ENCODE data around the gene CP. TPM values are rescaled to one million over a fixed set of nuclear protein-coding genes. Genes with fewer than 3 reads are reported as not detected.

Gene CP
- total and polyA plus RNA-seq, 9 of the 15 experiments (the other 6 are each of a cell fraction or from before 2014, with no cell fraction given) = 0.30 to 0.75 TPM; not detected in 7

GRCh38 chr3:149195221-149195620 lies 26.4 kb downstream of the CP start (continued):
- TF ChIP-seq NFATC3 (IDR thresholded peaks at IDR 0.05) = no peak
- TF ChIP-seq GATAD2A (IDR thresholded peaks at IDR 0.05) = no peak
- no peak for TF ChIP-seq GABPB2 (CRISPR knock-in tag; conservative IDR thresholded peaks at IDR 0.05)
- TF ChIP-seq CHD1 (IDR thresholded peaks at IDR 0.05; ENCODE audit: low read length) = no peak

- no peaks in the 10 kb centered on the region for H3K36me3 ChIP-seq (ENCODE audit: control insufficient read depth, insufficient read depth, low read length)
- no peaks in the 10 kb centered on the region for H3K9me1 ChIP-seq (ENCODE audit: control insufficient read depth, insufficient read depth, low read length)
- H2AFZ ChIP-seq (ENCODE audit: low read depth, low read length) = no peak overlapping the region
- no TSS peak for BruUV-seq (replicated peaks)
- H3K27me3 ChIP-seq (ENCODE audit: control insufficient read depth in 2 of 2, insufficient read depth in 2 of 2, low read length in 2 of 2) = peaks cover 4 to 5% of the 10 kb centered on the region in 2 experiments; a peak in 3 of 5 replicates
- WGBS (ENCODE audit: insufficient coverage, low coverage, missing lambda C conversion rate) = 5% methylated on average over 2 of the region's 2 CpGs
- CTCF ChIA-PET (ENCODE audit: low intra/inter-chr PET ratio) = no interaction called here
- in situ Hi-C loops (cut with MboI) = no loop called here
- H3K4me2 ChIP-seq (ENCODE audit: insufficient read depth, low read length) = no peak overlapping the region
- no peak overlapping the region for H3K27ac ChIP-seq (ENCODE audit: extremely low read depth, low read depth, low read length)
- H3K9me3 ChIP-seq (replicated peaks; ENCODE audit: control insufficient read depth, insufficient read depth, low read depth, low read length) = no peaks in the 10 kb centered on the region
- FAIRE-seq = no peak
- ATAC-seq = no peak
- no peak overlapping the region for H3K9ac ChIP-seq (ENCODE audit: insufficient read depth in 1 of 2, low read depth in 2 of 2, low read length in 2 of 2)
- intact Hi-C loops (cut with micrococcal nuclease) = loop anchor here (5.0 kb wide), 1 partner anchor 61 kb away; the partner anchor contains the start of gene HPS3
- POLR2A ChIA-PET = interaction anchor here (1.1 kb wide), 1 partner anchor 13 kb away, joined by 3 read pairs; no protein-coding TSS in a partner anchor
- no peak overlapping the region for H3K4me3 ChIP-seq
- H3K79me2 ChIP-seq (ENCODE audit: control insufficient read depth, insufficient read depth, low read length) = no peaks in the 10 kb centered on the region
- H3K4me1 ChIP-seq (replicated peaks in 1 of 2; ENCODE audit: control insufficient read depth in 2 of 2, insufficient read depth in 2 of 2, low read length in 2 of 2) = no peaks in the 10 kb centered on the region
- no peaks in the 10 kb centered on the region for H4K20me1 ChIP-seq (replicated peaks; ENCODE audit: control insufficient read depth, insufficient read depth, low read length)
- no peak for DNase-seq (ENCODE audit: extremely low read depth in 1 of 4, low spot score in 3 of 4)
- TF ChIP-seq CXXC5 (CRISPR knock-in tag; IDR thresholded peaks at IDR 0.05) = no peak
- no peak for TF ChIP-seq ATF4 (CRISPR knock-in tag; IDR thresholded peaks at IDR 0.05)
- TF ChIP-seq ETS1 (conservative IDR thresholded peaks at IDR 0.05; ENCODE audit: control insufficient read depth, low read depth, low read length) = no peak
- TF ChIP-seq MYBL2 (IDR thresholded peaks at IDR 0.05; ENCODE audit: low read depth) = no peak
- TF ChIP-seq MYBL2 (CRISPR knock-in tag; IDR thresholded peaks at IDR 0.05; ENCODE audit: borderline replicate concordance) = no peak
- no peak for TF ChIP-seq RFX1 (IDR thresholded peaks at IDR 0.05)
- TF ChIP-seq BCLAF1 (IDR thresholded peaks at IDR 0.05; ENCODE audit: borderline replicate concordance in 1 of 2, control insufficient read depth in 1 of 2, low read depth in 2 of 2, low read length in 1 of 2) = no peak
- TF ChIP-seq LEF1 (IDR thresholded peaks at IDR 0.05) = no peak
- no peak for TF ChIP-seq RBM22 (IDR thresholded peaks at IDR 0.05; ENCODE audit: low read depth, low read length, poor library complexity, severe bottlenecking)
- TF ChIP-seq MED1 (CRISPR knock-in tag; IDR thresholded peaks at IDR 0.05; ENCODE audit: borderline replicate concordance) = no peak
- TF ChIP-seq RAD51 (IDR thresholded peaks at IDR 0.05; ENCODE audit: borderline replicate concordance, low read depth) = no peak
Measured at GRCh38 chr3:149188494-149188893, 33.1 kb downstream of the CP start.
